GM06990 (cell line): ENCODE data around the gene CCL16.
"Not testable (repeated sequence)": the region's sequence is repeated elsewhere in the genome, so short reads cannot be mapped to it uniquely, and the experiment has no call there.

ENCODE experiments used
- DNase-seq: peaks from one replicate; pipeline ENCODE4 v3.0.0-alpha.2; 2011; ENCODE audit not compliant: insufficient read length; ENCODE audit errors: extremely low read depth
- H3K27me3 ChIP-seq: replicated peaks from 2 replicates; pipeline ENCODE4 v1.6.0; 2011; ENCODE audit warnings: low read length; ENCODE audit not compliant: control insufficient read depth, insufficient read depth
- H3K36me3 ChIP-seq: 2 replicates; pipeline ENCODE4 v1.5.1; 2011; ENCODE audit warnings: low read length; ENCODE audit not compliant: control insufficient read depth, insufficient read depth
- H3K4me3 ChIP-seq: replicated peaks from 2 replicates; pipeline ENCODE4 v1.5.1; 2011; ENCODE audit warnings: low read depth, mild to moderate bottlenecking, control low read depth, low read length
- CTCF ChIP-seq: IDR thresholded peaks from 2 replicates; pipeline ENCODE4 v1.5.1; 2011; ENCODE audit warnings: low read length, control low read depth, mild to moderate bottlenecking, inconsistent platforms; ENCODE audit not compliant: insufficient read depth, poor library complexity, severe bottlenecking

CCL16 gene

DNA sequence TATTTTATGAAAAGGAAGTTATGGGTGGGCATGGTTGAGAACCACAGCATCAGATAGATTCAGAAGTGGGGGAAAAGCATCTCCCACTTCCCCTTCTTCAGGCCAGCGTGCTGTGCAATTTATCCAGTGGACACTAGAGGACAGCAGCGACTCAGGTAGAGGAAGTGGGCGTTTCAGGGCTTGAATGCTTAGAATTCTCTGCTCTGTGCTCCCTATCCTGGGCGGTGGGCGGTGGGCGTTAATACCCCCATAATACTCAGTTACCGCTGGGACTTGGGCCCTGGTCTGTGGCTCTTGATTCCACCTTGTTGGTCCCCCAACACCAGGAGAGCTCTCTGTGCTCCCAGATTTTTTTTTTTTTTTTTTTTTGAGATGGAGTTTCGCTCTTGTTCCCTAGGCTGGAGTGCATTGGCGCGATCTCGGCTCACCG is 34.1 kb downstream of the CCL16 start:
- H3K4me3 ChIP-seq, result no peak overlapping the region
- no peak for DNase-seq
- peak; percentile 93 for TF ChIP-seq CTCF
- no peaks in the 10 kb centered on the region for H3K27me3 ChIP-seq
- no peaks in the 10 kb centered on the region for H3K36me3 ChIP-seq

- Histone ChIP-seq H3K27me3 (no peaks in the 10 kb centered on the region), H3K4me3 (no peak overlapping the region), H3K36me3 (no peaks in the 10 kb centered on the region)
- DNase-seq, result no peak
- no peak for TF ChIP-seq CTCF
Measured at GRCh38 chr17:35944151-35944550, 37.1 kb downstream of the CCL16 start.

DNA sequence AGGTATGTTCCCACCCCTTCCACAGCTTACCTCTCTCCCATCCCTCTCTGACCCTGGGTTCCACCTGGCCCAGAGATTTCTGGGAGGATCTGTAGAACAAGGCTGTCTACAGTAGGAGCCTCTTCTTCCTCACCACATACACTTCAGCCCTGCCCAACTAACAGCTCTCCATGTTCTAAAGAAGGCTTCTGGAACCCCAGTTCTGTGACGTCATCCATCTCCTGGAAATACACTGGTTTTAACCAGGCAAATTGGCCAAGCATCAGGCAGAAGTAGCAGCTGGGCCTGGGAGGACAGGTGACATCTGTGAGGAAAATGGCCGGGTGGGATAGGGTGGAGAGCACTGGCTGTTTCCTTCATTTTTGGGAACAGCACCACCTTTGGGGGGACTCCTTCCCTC is 37.8 kb downstream of the CCL16 start, which contains the start of gene LYZL6:
Gene LYZL6 (minus strand): TSS at position 177 of the 400 bp plus-strand sequence. CDS start 4,357 bp downstream, outside the sequence.
- no peak within 1 kb of the TSS for H3K4me3 ChIP-seq
- H3K36me3 ChIP-seq, result no peaks in the 10 kb centered on the region
- no peak for TF ChIP-seq CTCF
- H3K27me3 ChIP-seq, result no peaks in the 10 kb centered on the region
- DNase-seq, result no peak

- DNase-seq, result no peak
- Histone ChIP-seq H3K4me3 (no peak overlapping the region), H3K27me3 (no peaks in the 10 kb centered on the region), H3K36me3 (no peaks in the 10 kb centered on the region)
- TF ChIP-seq CTCF, result no peak
Measured at GRCh38 chr17:35942588-35943186, 38.6 kb downstream of the CCL16 start.

GRCh38 chr17:35938492-35938891 is 42.8 kb downstream of the CCL16 start:
- H3K27me3 ChIP-seq, H3K4me3 ChIP-seq, DNase-seq, H3K36me3 ChIP-seq: not testable (repeated sequence)

GRCh38 chr17:35936063-35936462 is 45.2 kb downstream of the CCL16 start:
- no peak overlapping the region for H3K4me3 ChIP-seq
- H3K36me3 ChIP-seq, result no peaks in the 10 kb centered on the region
- H3K27me3 ChIP-seq, result no peaks in the 10 kb centered on the region
- no peak for DNase-seq
- TF ChIP-seq CTCF, result no peak
